Medulla oblongata (tissue), 1 donor: ENCODE measurements around the gene ADD2.

Experiments used
- DNase-seq: peaks from one replicate; pipeline ENCODE4 v3.0.0-alpha.2; 2015; ENCODE audit errors: extremely low spot score

ADD2 gene

DNA sequence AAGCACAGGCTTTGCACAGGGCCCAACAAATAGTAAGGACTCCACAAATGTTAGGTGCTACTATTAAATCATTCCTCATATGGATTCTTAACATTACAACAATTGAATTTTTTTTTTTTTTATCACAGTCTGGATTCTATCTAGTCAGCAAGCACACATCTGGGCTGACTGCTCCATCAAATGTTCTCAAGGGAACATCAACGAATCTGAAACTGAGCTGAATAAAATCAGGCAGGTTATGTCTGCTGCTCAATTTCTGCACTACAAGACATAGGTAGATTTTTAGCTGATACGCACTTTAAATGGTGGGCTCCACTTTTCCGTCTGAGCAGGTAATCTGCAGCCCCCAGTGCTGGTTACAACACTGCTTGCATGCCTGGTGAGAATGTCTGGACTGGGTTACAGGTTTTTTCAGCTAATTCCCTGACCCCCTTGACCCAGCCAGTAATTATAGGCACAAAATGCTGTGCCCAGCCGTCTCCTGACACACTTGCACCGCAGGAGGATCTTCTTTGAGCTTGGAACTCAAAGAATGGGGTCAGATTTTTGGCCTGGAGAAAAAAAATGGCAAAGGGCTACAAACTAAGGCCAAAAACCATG lies 44.6 kb downstream of the ADD2 start:
- no peak for DNase-seq

DNA sequence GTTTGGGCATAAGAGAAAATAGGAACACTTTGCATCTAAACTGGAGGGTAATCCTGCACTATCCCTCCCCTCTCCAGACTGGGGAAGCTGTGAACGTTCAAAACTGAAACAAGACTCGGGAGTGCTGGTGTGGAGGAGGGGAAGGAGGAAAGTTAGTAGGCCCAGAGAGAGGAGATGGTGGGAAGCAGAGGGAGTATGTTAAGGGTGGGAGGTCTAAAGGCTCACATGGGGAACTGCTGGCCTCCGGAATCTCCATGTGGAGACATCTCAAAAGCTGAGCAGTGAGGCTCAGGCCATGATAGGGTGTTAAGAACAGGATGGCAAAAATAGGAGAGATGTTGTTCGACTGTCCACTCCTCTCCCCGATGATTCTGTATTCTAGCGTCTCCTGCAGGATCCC lies 47.9 kb downstream of the ADD2 start:
- no peak for DNase-seq

DNA sequence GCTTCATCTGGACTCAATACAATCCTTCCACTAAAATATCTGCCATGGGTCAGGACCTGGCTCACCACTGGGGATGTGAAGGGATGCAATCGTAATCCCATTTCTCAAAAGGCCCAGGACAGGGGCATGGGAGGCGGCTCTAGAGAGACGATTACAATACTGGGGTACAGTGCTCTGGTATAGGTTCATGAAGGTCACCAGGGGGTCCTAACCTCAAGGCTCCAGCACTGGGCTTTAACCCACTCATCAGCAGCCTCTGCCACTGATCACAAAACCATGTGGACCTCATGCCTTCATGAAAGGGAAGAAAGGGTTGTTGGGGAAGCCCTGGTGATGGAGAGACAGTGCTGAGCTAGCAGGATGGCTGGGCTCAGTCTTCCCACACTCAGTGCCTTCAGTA lies 48.8 kb downstream of the ADD2 start:
- DNase-seq = no peak

DNA sequence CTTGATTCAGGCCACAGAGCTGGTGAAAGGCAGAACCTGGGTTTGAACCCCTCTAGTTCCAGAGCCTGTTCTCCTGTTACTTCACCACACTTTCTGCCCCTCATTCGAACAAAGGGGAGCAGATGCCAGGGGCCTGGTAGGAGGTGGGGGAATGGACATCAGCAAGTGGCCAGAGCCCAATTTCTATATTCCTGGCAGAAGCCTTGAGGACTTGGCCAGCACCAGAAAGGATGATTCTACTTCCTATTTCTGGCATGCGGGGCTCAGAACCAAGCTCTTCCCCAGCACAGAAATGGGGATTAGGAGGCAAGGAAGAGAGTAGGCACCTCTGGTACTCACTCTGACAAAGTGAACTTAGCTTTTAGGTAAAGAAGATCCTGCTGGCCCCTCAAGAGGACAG lies 49.3 kb downstream of the ADD2 start:
- no peak for DNase-seq

DNA sequence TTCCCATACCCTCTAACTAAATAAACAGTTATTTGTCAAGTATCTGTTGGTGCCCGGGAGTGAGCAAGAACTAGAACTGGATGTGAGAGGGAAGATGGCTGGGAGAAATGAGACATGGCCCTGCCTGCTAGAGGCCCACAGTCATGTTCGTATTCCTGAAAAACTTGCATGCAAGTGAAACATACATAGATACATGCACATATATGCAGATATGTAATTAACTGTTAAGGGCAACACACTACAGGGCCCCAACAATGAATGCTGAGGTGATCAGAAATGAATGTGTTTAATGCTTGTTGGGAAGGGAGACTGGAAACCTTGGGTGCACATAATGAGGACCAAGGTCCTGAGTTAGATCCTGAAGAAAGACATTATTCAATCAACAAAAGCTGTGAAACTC lies 49.8 kb downstream of the ADD2 start:
- DNase-seq = no peak

DNA sequence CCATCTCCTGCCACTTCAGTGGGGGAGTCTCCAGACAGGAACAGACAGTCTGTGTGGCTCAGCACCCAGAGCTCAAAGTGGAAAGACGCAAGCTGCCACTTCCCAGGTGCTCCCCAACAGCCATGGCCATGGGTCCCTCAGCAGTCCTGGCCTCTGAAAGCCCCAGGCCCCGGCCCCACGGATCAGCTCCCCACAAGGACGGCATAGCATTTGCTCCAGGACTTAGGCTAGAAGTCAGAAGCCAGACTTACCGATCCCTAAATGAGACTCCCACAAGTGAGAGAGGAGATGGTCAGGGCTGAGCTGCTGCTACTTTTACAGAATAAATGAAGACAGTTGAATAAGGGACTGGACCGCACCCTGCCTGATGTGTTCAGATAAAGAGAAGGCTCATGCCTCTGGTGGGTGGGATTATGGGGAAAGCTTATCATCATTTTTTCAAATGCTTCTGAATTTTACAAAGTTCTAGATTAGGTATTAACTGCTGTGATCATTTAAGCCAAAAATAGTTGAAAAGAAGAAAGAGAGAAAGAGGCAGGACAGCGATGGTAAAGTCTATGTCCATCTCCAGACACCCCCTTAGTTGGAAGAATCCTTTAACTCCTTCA lies 50.5 kb downstream of the ADD2 start:
- no peak for DNase-seq

DNA sequence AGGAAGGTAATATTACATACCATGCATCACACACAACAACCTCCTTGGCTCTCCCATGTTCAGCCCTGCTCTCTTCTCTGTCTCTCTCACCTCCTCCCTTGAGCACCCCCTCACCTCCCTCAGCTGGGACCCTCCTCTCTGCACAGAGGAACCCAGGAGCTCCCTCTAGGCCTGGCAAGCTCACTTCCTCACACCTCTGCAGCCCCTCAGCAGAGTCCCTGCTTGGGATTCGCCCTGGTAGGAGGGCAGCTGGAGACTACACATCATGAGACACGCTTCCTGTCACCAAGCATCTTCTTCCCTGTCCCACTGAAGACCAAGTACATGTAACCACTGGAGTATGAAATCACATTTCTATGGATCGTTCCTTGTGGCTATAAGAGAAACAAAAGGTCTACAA lies 51.0 kb downstream of the ADD2 start:
- no peak for DNase-seq

DNA sequence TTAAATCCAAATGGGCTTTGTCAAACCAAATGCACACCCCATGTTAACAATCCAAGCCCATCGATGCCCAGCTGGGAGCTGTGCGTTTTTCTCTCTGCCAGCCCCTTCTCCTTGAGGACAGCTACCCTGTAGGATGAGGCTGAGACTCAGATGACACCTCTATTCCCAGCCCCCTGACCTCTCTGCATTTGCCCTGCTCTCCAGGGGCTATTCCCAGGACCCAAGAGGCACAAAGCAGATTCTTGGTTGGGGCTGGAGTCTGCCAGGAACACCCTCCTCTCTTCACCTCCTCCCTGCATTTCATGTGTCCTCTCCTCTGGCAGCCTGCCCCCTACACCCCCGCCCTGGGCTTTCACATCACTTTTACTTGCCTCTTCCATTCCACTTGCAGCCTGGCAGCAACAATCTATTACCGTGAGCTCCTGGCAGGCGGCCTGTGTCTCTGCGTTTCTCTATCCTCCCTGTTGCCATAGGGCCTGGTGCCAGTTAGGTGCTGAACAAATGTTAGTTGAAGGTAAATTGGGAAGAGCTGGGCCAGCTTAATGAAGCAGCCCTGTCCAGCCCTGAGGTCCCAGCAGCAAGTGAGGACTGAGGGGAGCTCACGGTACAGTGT lies 51.8 kb downstream of the ADD2 start:
- DNase-seq = peak; percentile 27

DNA sequence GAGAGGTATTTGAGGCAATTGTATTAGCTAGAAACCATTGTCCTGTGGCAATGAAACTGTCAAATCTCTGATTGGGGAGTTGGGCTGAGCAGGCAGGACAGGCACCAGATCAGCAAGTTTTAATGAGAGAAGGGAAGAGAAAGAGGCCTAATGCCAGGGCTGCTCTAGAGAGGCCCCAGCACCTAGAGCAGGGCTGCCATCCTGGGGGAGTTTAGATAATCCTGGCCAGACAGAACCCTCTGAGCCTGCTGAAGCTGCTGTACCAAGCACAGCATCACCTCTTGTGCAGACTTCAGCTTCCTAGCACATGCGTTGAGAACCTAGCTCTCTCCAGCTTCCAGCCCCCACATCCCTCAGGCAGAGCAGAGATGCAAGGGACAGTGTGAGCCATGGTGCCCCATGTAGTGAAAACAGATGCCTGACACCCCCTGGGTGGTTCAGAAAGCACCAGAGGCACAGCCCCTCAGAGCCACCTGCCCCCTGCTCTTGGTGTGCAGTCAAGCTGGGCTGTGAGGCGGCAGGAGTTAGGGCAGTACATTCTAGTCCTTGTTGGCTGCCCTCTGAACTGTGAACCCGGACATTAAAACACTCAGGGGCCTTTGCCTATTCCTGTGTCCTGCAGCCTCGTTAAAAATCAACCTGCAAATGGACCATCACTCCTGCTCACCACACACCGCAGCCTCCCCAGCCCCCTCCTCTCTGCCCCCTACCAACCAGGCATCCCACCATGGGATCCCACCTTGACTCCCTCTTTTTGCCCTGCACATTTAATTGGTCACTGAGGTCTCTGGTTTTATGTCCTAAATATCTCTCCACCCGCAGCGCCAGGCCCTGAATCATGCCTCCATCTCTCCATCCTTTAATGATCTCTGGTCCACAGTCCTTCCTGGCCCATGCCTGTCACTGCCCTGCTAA lies 52.7 kb downstream of the ADD2 start:
- no peak for DNase-seq

DNA sequence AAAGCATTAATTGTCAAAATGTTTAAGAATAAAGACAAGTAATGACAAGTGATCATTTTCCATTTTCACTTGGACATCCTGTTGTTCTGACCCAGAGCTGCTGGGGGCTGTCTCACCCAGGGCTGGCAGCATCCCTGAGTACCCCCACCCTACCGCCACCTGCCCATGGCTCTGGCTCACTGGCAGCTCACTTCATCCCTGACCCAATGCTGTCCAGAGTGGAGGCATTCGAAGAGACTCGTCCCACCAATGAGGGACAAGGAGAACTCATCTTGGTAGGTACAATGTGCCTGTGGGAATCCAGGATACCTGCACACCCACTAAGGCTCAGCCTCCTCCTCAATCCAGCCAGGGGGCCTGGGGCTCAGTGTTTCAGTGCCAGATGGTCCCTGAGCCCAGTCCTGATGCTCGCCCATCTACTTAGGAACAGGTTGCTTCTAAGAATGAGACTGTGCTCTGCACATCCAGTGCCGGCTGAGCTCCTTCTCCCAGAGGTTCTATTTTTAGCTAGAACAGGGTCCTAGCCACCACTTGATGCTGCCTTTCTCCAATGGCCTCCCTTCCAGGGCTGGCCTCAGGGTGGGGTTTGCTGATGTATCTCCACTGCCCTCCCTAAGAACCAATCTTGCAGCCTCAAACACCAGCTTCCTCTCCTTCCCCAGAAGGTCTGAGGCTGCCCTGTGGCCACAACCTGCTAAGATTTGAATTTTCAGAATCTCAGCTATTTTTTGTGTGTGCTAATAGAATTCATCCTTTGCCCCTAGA lies 53.7 kb downstream of the ADD2 start:
- no peak for DNase-seq

DNA sequence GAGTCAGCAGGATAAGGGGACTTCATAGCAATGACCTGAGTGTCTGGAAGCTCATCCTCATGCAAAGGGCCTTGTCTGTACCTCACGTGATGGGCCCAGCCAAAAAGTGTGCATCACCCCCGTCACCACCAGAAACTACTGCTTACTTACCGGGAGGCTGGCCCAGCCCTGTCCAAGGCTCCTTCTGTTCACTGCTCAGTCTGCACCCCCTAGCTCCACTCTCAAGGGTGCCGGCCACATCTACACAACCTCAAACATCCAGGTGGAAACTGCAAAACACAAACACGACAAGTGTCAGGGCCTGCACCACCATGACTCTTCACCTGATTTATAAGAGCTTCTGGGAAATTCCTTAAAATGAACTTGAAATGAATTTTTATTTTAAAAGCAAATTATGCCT lies 55.1 kb downstream of the ADD2 start:
- no peak for DNase-seq

DNA sequence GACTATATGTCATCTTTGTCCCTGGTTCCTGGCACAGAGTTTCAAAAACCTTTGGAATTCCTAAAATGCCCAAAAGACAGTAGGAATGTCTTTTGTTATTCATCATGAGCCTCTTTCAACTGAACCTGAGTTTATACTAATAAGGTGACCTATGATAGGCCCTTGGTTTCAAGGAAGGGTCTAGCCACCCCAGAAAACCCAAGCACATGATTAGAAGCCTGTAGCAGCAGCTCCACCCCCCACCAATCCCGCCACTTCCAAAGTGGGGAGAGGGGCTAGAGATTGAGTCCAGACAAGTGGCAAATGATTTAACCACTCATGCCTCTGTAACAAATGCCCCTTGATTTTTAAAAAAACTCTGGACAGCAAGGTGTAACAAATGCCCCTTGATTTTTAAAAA lies 56.8 kb downstream of the ADD2 start:
- DNase-seq = no peak

DNA sequence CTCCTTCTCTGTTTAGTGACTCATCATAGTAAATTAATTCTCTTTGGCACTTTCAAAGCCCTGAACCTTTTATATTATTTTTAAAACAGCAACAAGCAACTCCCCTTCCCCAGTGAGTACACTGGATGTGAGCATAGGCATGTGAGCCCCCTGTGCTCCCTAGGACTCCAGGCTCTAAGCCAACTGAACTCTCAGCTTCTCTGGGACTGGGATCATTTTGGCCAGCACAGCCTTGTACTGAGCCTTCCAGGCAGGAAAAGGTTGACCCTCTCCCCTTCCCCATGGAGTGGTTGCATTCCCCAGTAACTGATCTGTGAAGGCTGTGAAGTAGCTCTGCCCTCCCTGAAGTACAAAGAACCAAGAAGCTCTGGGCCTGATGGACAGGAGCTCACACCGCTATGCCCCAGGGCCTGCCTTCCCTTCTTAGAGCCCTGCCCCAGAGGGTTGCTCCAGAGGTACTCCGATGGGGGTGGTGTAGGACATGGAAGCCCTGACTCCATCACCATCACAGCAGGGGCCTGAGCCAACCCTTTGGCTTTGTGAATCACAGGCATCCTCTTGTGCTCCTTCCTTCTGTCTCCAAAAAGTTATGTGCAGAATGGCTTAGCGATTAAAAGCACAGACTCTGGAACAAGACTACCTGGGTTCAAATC lies 57.8 kb downstream of the ADD2 start:
- DNase-seq = no peak

DNA sequence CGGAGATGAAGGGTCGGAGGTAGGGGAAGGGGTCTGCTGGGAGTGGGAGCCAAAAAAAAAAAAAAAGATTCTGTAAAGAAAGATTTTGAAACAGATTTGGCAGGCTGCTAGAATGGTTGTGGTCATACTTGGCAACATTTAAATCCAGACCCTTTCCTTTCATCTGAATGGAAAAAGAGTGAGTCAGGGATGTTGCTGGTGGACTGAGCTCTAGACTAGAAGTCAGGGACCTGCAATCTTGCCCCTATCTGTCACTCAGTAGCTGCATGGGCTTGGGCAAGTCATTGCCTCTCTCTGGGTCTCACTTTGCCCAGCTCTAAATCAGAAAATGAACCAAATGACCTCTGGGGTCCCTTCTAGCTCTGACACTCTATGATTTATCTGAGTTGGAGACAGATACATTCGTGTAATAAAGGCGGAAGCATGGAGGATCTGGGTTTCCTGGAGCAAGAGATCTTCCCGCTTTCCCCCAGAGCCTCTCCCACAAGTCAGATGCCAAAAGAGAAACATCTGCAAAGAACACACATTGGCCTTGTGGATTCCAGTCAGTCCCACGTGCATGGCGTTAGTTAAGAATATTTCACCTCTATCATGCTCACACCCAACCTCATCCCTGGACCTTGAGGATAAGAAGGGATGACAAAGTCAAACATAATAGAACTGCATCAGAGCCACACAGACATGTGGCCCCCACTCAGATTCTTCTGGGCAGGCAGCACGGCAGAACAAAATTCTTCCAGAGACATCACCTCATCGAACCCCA lies 58.5 kb downstream of the ADD2 start:
- DNase-seq = no peak

DNA sequence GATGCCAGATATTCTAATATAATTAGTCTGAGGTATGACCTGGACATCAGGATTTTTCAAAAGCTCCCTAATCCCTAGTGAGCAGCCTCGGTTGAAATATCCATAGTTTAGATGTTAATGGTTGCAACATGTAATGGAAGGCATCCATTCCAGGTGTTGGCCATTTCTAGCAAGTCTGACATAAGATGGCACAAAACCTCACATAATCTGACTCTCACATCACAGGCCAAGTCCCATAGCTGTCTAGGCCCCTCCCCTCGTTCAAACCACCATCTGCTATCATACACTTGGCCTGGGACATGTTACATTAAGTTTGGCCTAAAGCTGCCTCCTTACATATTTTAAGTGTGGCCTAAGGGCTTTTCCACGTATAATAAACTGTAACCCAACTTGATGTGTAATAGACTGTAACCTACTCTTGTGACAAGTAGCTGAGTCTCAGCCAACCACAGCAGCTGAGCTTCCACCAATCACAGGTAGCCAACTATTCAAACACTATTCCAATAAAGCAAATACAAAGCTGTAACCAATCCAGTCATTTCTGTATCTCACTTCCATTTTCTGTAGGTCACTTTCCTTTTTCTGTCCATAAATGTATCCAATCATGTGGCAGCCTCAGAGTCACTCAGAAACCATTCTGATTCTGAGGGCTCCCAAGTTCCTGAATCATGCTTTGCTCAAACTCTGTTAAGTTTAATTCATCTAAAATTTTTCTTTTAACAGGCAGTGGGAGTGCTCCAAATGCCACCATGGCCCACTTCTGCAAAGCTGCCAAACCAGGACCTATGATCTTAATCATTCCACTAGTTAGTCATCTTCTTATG lies 59.4 kb downstream of the ADD2 start:
- DNase-seq = no peak

DNA sequence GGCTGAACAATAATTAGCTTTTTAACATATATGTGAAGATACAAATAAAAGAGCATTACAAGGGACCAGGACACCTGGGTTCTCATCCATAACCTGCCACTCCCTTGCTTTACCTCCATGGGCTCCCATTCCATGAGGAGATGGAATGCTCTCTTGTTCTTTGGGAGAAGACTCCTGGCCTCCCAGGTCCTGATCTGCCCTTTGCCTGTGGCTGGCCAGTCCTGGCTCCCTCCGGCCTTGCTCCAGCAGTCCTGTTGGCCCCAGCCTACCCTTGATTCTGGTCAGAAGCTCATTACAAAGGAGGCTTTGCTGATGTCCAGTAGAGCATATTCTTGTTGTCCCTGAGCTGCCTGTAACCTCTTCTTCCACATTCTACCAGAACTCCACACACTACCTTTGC lies 60.3 kb downstream of the ADD2 start:
- no peak for DNase-seq

DNA sequence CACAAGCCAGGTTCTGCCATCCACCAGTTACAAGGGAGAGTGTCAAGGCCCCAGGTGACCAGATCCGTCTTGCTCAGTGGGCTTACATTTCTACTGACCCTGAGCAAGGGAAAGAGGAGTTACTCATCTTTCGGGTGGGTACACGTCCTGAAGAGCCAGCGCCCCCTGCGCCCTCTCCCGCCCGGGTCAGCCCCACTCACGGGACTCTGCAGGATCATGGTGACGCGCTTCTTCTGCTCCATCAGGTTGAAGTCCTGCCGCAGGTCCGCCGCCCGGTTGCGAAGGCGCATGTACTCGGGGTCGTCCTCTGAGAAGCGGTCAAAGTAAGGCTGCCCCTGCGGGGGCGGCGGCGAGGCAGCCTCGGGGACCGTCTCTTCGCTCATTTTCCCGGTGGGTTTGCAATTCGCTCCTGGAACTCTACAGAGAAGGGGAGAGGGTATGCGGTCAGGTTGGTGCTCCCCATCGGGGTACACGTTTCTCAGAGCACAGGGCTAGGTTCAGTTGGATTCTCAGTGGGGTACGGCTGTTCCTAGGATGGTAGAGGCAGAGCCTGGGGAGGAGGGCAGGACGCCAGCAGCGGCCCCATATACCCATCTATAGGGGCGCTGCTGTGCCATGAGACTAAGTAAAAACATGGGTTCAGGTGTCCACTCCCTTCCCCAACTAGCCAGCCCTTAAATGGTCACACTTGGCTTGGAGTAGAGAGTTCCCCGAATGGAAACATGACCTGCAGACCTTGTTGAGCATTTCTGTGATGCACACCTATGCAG lies 61.8 kb downstream of the ADD2 start:
- no peak for DNase-seq

DNA sequence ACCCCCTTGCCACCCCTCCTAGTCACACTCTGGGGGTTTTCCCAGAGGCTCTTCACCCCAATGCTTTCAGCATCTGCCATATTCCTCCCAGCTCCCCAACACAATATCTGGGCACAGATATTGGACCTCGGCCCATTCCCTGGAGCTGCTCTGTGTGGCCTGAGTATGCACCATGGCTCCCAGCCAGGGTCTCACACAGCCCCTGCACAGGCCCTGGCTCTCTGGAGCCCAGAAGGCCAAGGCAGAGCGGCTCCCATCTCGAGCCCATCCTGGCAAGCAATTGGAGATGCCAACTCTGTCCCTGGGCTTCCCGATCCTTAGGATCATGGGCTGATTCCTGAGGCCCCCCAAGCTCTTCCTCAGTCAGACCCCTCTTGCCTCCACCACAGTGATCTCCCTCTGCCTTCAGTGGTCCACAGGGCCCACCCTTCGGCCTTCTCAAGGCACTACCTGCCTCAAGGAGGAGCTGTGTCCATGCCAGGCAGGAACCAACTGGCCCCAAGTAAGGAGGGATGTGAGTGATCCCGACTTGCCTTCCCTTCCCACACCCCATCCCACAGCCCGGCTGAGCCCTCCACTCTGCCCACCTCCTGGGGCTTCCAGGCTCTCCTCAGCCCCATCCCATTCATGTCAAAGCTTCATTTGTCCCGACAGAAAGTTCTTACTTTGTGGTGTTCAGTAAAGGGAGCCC lies 62.7 kb downstream of the ADD2 start:
- DNase-seq = no peak
